SK-N-SH treated with all-trans-retinoic acid at 6 μM for 48 hours (cell line): ENCODE data around the gene CDH16.

Experiments
- PPARA ChIP-seq: fragments of 250-450 bp; sonication (Bioruptor Pico); IDR thresholded peaks from 2 replicates; pipeline ENCODE4 v1.5.0; 2020; ENCODE audit warnings: mild to moderate bottlenecking, borderline replicate concordance
- SNAI2 ChIP-seq: fragments of 250-450 bp; sonication (Bioruptor Pico); IDR thresholded peaks from 2 replicates; pipeline ENCODE4 v1.5.0; 2020; ENCODE audit warnings: mild to moderate bottlenecking, moderate library complexity
- TCF4 ChIP-seq: fragments of 250-450 bp; sonication (Bioruptor Pico); IDR thresholded peaks from 2 replicates; pipeline ENCODE4 v1.8.0; 2021; ENCODE audit warnings: mild to moderate bottlenecking, moderate library complexity, borderline replicate concordance
- ZFP3 ChIP-seq: fragments of 250-450 bp; sonication (Bioruptor Pico); IDR thresholded peaks from 2 replicates; pipeline ENCODE4 v1.5.0; 2020; ENCODE audit warnings: mild to moderate bottlenecking, moderate library complexity
- ZNF565 ChIP-seq: fragments of 450-650 bp; formaldehyde crosslinking; conservative IDR thresholded peaks from 2 replicates; pipeline ENCODE4 v1.5.0; 2020; ENCODE audit warnings: low read depth, mild to moderate bottlenecking, moderate library complexity
- TF ChIP-seq, protein P1 (sequence below): fragments of 250-450 bp; sonication (Bioruptor Pico); IDR thresholded peaks from 2 replicates; pipeline ENCODE4 v1.5.0; 2020; ENCODE audit warnings: mild to moderate bottlenecking, moderate library complexity
- TF ChIP-seq, protein P2 (sequence below): fragments of 250-450 bp; sonication (Bioruptor Pico); IDR thresholded peaks from 2 replicates; pipeline ENCODE4 v1.5.1; 2021; ENCODE audit warnings: mild to moderate bottlenecking, moderate library complexity

DNA sequence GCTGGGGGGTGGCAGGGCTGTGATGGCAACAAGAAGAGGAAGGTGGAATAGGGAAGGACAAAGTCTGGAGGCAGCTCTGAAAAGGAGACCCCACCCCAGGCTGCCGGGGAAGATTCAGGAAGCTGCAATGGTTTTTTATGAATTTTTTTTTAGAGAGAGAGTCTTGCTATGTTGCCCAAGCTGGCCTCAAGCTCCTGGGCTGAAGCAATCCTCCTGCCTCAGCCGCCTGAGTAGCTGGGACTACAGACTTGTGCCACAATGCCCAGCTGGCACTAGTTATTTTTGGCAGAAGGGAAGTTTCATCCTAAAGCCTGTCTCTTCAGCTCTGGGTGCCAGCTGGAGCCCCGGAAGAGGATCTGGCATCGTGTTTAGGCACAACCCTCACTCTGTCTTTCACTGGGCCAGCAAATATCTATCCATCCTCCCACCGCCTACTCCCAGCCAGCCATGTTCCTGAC is 41.0 kb upstream of the CDH16 start:
- TF ChIP-seq, protein P1, sequence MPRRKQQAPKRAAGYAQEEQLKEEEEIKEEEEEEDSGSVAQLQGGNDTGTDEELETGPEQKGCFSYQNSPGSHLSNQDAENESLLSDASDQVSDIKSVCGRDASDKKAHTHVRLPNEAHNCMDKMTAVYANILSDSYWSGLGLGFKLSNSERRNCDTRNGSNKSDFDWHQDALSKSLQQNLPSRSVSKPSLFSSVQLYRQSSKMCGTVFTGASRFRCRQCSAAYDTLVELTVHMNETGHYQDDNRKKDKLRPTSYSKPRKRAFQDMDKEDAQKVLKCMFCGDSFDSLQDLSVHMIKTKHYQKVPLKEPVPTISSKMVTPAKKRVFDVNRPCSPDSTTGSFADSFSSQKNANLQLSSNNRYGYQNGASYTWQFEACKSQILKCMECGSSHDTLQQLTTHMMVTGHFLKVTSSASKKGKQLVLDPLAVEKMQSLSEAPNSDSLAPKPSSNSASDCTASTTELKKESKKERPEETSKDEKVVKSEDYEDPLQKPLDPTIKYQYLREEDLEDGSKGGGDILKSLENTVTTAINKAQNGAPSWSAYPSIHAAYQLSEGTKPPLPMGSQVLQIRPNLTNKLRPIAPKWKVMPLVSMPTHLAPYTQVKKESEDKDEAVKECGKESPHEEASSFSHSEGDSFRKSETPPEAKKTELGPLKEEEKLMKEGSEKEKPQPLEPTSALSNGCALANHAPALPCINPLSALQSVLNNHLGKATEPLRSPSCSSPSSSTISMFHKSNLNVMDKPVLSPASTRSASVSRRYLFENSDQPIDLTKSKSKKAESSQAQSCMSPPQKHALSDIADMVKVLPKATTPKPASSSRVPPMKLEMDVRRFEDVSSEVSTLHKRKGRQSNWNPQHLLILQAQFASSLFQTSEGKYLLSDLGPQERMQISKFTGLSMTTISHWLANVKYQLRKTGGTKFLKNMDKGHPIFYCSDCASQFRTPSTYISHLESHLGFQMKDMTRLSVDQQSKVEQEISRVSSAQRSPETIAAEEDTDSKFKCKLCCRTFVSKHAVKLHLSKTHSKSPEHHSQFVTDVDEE (CRISPR knock-in tag), result no peak
- TF ChIP-seq, protein P2, sequence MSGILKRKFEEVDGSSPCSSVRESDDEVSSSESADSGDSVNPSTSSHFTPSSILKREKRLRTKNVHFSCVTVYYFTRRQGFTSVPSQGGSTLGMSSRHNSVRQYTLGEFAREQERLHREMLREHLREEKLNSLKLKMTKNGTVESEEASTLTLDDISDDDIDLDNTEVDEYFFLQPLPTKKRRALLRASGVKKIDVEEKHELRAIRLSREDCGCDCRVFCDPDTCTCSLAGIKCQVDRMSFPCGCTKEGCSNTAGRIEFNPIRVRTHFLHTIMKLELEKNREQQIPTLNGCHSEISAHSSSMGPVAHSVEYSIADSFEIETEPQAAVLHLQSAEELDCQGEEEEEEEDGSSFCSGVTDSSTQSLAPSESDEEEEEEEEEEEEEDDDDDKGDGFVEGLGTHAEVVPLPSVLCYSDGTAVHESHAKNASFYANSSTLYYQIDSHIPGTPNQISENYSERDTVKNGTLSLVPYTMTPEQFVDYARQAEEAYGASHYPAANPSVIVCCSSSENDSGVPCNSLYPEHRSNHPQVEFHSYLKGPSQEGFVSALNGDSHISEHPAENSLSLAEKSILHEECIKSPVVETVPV (CRISPR knock-in tag), result no peak
- TF ChIP-seq TCF4 (CRISPR knock-in tag), result no peak
- TF ChIP-seq SNAI2 (CRISPR knock-in tag), result no peak
- TF ChIP-seq PPARA (CRISPR knock-in tag), result no peak
- TF ChIP-seq ZFP3, result no peak
- TF ChIP-seq ZNF565 (CRISPR knock-in tag), result no peak
